Activated CD8-positive, alpha-beta T cell treated with anti-CD3 and anti-CD28 coated beads for 36 hours (primary cell): Measurements from ENCODE around the gene UNK. TPM values are rescaled to one million over a fixed set of nuclear protein-coding genes. Genes with fewer than 3 reads are reported as not detected.
A peak's percentile ranks its signal among the peaks of the same experiment; 100 is the strongest.

Experiments used
- ATAC-seq: fragments of 200-7000 bp; cut with Tn5 transposase; one replicate; pipeline ENCODE4 v1.10.0; 2021; ENCODE audit warnings: mild to moderate bottlenecking, moderate library complexity
- CTCF ChIA-PET: fragments of 350-600 bp; sonication (Branson Sonifier 250); formaldehyde crosslinking; loops from one replicate; lab custom pipeline; 2021; ENCODE audit warnings: antibody characterized with exemption; lab: Charles Lee
- POLR2A ChIA-PET: fragments of 350-600 bp; sonication (Branson Sonifier 250); formaldehyde crosslinking; loops from one replicate; lab custom pipeline; 2021; ENCODE audit warnings: antibody characterized with exemption; lab: Charles Lee
- DNase-seq: peaks from one replicate; pipeline ENCODE4 v3.0.0-alpha.2; 2020
- H3K27ac Mint-ChIP-seq: one replicate; pipeline ENCODE4 v1.8.0; 2021; ENCODE audit warnings: mild to moderate bottlenecking, mixed read lengths
- H3K27me3 Mint-ChIP-seq: one replicate; pipeline ENCODE4 v1.8.0; 2021; ENCODE audit warnings: mixed read lengths
- H3K36me3 Mint-ChIP-seq: one replicate; pipeline ENCODE4 v1.8.0; 2021; ENCODE audit warnings: low read depth, mixed read lengths
- H3K4me1 Mint-ChIP-seq: one replicate; pipeline ENCODE4 v1.8.0; 2021; ENCODE audit warnings: low read depth, mixed read lengths
- H3K4me3 Mint-ChIP-seq: one replicate; pipeline ENCODE4 v1.8.0; 2021; ENCODE audit warnings: mild to moderate bottlenecking, moderate library complexity, mixed read lengths
- H3K9me3 Mint-ChIP-seq: one replicate; pipeline ENCODE4 v1.8.0; 2021; ENCODE audit warnings: mixed read lengths
- intact Hi-C: fragments of 100-400 bp; cut with micrococcal nuclease; formaldehyde crosslinking; loops from one replicate; pipeline ENCODE4 v1.10.0; 2022
- total RNA-seq, 2 experiments: library from RNA; stranded (reverse); gene quantifications; one replicate each; pipeline ENCODE4 v1.2.3, GENCODE V29; 2021
- TF ChIP-seq, protein P1 (sequence below): fragments of 200-600 bp; IDR thresholded peaks from one replicate; pipeline ENCODE4 v1.8.0; 2022; ENCODE audit warnings: antibody characterized with exemption, mild to moderate bottlenecking

Gene UNK
- total RNA-seq, 2 experiments from 2014 or later = 26.4 to 26.6 TPM

DNA sequence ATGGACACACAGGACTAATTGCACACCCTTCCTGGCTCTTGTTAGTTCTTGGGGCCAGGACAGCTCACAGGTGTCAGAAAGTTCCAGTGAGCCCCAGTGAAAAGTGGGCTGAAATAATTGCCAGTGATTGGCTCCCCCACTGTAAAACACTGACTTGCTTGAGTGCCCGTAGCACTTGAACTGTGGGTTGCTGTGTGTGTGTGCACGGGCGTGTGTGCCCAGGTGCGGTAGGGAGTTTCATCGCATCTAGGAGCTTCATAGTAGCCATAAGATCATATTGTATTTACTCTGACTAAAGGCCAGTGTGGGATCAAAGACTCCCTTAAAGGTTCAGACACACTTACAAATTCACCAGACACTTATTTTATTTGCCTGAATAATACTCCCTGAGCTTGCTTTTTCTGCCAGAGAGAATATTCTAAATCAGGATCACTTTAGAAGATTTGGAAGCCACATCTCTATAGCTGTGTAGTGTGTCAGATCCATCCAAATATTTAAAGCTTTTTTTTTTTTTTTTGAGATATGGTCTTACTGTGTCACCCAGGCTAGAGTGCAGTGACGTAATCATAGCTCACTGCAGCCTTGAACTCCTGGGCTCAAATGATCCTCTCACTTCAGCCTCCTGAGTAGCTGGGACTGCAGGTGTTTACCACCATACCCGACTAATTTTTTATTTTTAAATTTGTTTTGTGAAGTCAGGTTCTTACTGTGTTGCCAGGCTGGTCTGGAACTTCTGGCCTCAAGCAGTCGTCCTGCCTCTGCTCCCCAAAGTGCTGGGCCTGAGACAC, 11.4 kb downstream of the UNK start:
- H3K27ac Mint-ChIP-seq = no peak overlapping the region
- ATAC-seq = no peak
- no peak for DNase-seq
- TF ChIP-seq, protein P1, sequence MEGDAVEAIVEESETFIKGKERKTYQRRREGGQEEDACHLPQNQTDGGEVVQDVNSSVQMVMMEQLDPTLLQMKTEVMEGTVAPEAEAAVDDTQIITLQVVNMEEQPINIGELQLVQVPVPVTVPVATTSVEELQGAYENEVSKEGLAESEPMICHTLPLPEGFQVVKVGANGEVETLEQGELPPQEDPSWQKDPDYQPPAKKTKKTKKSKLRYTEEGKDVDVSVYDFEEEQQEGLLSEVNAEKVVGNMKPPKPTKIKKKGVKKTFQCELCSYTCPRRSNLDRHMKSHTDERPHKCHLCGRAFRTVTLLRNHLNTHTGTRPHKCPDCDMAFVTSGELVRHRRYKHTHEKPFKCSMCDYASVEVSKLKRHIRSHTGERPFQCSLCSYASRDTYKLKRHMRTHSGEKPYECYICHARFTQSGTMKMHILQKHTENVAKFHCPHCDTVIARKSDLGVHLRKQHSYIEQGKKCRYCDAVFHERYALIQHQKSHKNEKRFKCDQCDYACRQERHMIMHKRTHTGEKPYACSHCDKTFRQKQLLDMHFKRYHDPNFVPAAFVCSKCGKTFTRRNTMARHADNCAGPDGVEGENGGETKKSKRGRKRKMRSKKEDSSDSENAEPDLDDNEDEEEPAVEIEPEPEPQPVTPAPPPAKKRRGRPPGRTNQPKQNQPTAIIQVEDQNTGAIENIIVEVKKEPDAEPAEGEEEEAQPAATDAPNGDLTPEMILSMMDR = no peak
- intact Hi-C loops = no loop called here
- no peaks in the 10 kb centered on the region for H3K27me3 Mint-ChIP-seq
- peaks cover 17% of the 10 kb centered on the region for H3K4me1 Mint-ChIP-seq
- POLR2A ChIA-PET = interaction anchor here (1.3 to 4.7 kb wide), 5 partner anchors 10 to 49 kb away, joined by 3 to 26 read pairs (median 5); partner anchors contain the start of gene UNK
- CTCF ChIA-PET = interaction anchor here (0.8 to 2.3 kb wide), 8 partner anchors 13 to 66 kb away, joined by 3 to 7 read pairs (median 4); no protein-coding TSS in a partner anchor
- H3K4me3 Mint-ChIP-seq = no peak overlapping the region
- peaks cover 21% of the 10 kb centered on the region for H3K36me3 Mint-ChIP-seq
- no peaks in the 10 kb centered on the region for H3K9me3 Mint-ChIP-seq

GRCh38 chr17:75799402-75799801, 14.8 kb downstream of the UNK start:
- no peaks in the 10 kb centered on the region for H3K9me3 Mint-ChIP-seq
- POLR2A ChIA-PET = interaction anchor here (0.8 to 1.9 kb wide), 6 partner anchors 8 to 28 kb away, joined by 3 to 4 read pairs (median 3); no protein-coding TSS in a partner anchor

GRCh38 chr17:75803883-75804282, 19.3 kb downstream of the UNK start:
- intact Hi-C loops = no loop called here
- ChIA-PET POLR2A (interaction anchor here (0.7 to 1.5 kb wide), 6 partner anchors 13 to 177 kb away, joined by 3 to 5 read pairs (median 4); partner anchors contain the start of gene UNK), CTCF (interaction anchor here (0.7 to 1.8 kb wide), 7 partner anchors 10 to 58 kb away, joined by 3 to 7 read pairs (median 4); no protein-coding TSS in a partner anchor)
- Mint-ChIP-seq H3K4me3 (no peak overlapping the region), H3K36me3 (peaks cover 7% of the 10 kb centered on the region), H3K9me3 (no peaks in the 10 kb centered on the region), H3K4me1 (peaks cover 18% of the 10 kb centered on the region), H3K27ac (no peak overlapping the region), H3K27me3 (no peaks in the 10 kb centered on the region)
- ATAC-seq = no peak
- DNase-seq = no peak
- TF ChIP-seq, protein P1 = no peak

More at GRCh38 chr17:75799402-75799801, 14.8 kb downstream of the UNK start:
- Mint-ChIP-seq H3K4me3 (no peak overlapping the region), H3K4me1 (peaks cover 14% of the 10 kb centered on the region), H3K36me3 (peaks cover 13% of the 10 kb centered on the region), H3K27me3 (no peaks in the 10 kb centered on the region), H3K27ac (peak overlapping the region; percentile 0)
- CTCF ChIA-PET = interaction anchor here (1.0 kb wide), 1 partner anchor 28 kb away, joined by 3 read pairs; no protein-coding TSS in a partner anchor
- intact Hi-C loops = no loop called here
- no peak for ATAC-seq
- DNase-seq = no peak
- TF ChIP-seq, protein P1 = no peak

GRCh38 chr17:75806822-75807500, 22.4 kb downstream of the UNK start:
- Mint-ChIP-seq H3K4me3 (no peak overlapping the region), H3K9me3 (no peaks in the 10 kb centered on the region), H3K27ac (no peak overlapping the region), H3K36me3 (no peaks in the 10 kb centered on the region), H3K27me3 (no peaks in the 10 kb centered on the region), H3K4me1 (peaks cover 18% of the 10 kb centered on the region)
- ChIA-PET POLR2A (interaction anchor here (0.6 to 1.2 kb wide), 2 partner anchors 21 to 60 kb away, joined by 3 to 4 read pairs; no protein-coding TSS in a partner anchor), CTCF (interaction anchor here (1.7 kb wide), 1 partner anchor 20 kb away, joined by 5 read pairs; no protein-coding TSS in a partner anchor)
- TF ChIP-seq, protein P1 = no peak
- intact Hi-C loops = no loop called here
- ATAC-seq (no peak), DNase-seq (no peak)
